Fibroblast of the aortic adventitia (primary cell): ENCODE results near the gene ADAMTS13. TPM values are rescaled to one million over a fixed set of nuclear protein-coding genes. Genes with fewer than 3 reads are reported as not detected.

ENCODE experiments used
- DNase-seq: peaks from one replicate; pipeline ENCODE4 v3.0.0-alpha.2; 2010; ENCODE audit warnings: low read depth
- H3K4me3 ChIP-seq: 2 replicates; pipeline ENCODE4 v1.5.1; 2011; ENCODE audit warnings: low read depth, mild to moderate bottlenecking, control low read depth, low read length, moderate library complexity
- total RNA-seq: library from RNA; depleted of rRNA; stranded (reverse); fragments of >200 nt; gene quantifications from 2 replicates; pipeline ENCODE4 v1.2.3, GENCODE V29; 2012; ENCODE audit warnings: low replicate concordance
- TF ChIP-seq, protein P1 (sequence below): IDR thresholded peaks from 2 replicates; pipeline ENCODE4 v1.5.1; 2011; ENCODE audit warnings: mild to moderate bottlenecking, low read length, control low read depth, inconsistent platforms; ENCODE audit not compliant: insufficient read depth

Gene ADAMTS13
- total RNA-seq, 1 donor = 1.4 TPM

GRCh38 chr9:133463864-133464615 lies 41.9 kb downstream of the ADAMTS13 start:
- DNase-seq = no peak
- no peak overlapping the region for H3K4me3 ChIP-seq
- TF ChIP-seq, protein P1, sequence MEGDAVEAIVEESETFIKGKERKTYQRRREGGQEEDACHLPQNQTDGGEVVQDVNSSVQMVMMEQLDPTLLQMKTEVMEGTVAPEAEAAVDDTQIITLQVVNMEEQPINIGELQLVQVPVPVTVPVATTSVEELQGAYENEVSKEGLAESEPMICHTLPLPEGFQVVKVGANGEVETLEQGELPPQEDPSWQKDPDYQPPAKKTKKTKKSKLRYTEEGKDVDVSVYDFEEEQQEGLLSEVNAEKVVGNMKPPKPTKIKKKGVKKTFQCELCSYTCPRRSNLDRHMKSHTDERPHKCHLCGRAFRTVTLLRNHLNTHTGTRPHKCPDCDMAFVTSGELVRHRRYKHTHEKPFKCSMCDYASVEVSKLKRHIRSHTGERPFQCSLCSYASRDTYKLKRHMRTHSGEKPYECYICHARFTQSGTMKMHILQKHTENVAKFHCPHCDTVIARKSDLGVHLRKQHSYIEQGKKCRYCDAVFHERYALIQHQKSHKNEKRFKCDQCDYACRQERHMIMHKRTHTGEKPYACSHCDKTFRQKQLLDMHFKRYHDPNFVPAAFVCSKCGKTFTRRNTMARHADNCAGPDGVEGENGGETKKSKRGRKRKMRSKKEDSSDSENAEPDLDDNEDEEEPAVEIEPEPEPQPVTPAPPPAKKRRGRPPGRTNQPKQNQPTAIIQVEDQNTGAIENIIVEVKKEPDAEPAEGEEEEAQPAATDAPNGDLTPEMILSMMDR = no peak

- DNase-seq = no peak
- TF ChIP-seq, protein P1 = no peak
- no peak overlapping the region for H3K4me3 ChIP-seq
Observed at GRCh38 chr9:133464638-133465037, 42.5 kb downstream of the ADAMTS13 start.

- DNase-seq = no peak
- TF ChIP-seq, protein P1 = no peak
- no peak overlapping the region for H3K4me3 ChIP-seq
Observed at GRCh38 chr9:133465984-133466383, 43.8 kb downstream of the ADAMTS13 start.

DNA sequence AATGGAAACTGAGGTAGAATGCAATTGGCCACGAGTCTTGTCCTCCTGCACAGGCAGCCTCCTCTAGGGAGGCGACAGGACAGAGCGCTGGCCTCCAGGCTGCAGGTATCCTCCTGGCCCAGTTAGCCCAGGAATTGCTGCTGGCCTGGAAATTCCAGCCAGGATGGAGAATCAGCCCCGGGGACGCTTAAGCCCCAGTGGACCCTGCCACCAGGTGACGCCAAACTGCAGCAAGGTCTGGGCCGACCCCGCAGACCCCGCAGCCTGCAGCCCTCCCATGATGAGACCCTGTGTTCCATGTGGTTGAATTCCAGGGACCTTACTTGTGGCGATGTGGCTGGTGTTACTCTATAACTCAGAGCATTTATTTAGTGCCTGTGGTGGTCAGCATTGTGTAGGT lies 44.9 kb downstream of the ADAMTS13 start:
- DNase-seq = no peak
- H3K4me3 ChIP-seq = no peak overlapping the region
- TF ChIP-seq, protein P1 = no peak

- DNase-seq = no peak
- no peak overlapping the region for H3K4me3 ChIP-seq
- TF ChIP-seq, protein P1 = no peak
Observed at GRCh38 chr9:133468374-133468773, 46.2 kb downstream of the ADAMTS13 start.

- TF ChIP-seq, protein P1 = no peak
- H3K4me3 ChIP-seq = no peak overlapping the region
- no peak for DNase-seq
Observed at GRCh38 chr9:133468777-133469421, 46.7 kb downstream of the ADAMTS13 start.
